ENCODE results near the gene CANT1. TPM values are rescaled to one million over a fixed set of nuclear protein-coding genes. Genes with fewer than 3 reads are reported as not detected.

Gene CANT1
- total and polyA plus RNA-seq, 9 of the 15 experiments (the other 6 are each of a cell fraction or from before 2014, with no cell fraction given), result 2.7 to 66.4 (median 22.5) TPM

- intact Hi-C loops (cut with micrococcal nuclease) (loop anchor here (2.0 kb wide), 1 partner anchor 56 kb away; no protein-coding TSS in a partner anchor), in situ Hi-C loops (cut with MboI) (no loop called here)
- Histone ChIP-seq H3K4me1 (replicated peaks in 1 of 2; ENCODE audit: control insufficient read depth in 2 of 2, insufficient read depth in 2 of 2, low read length in 2 of 2) (peaks cover 15 to 21% of the 10 kb centered on the region in 2 experiments), H3K9me3 (replicated peaks; ENCODE audit: control insufficient read depth, insufficient read depth, low read depth, low read length) (no peaks in the 10 kb centered on the region), H2AFZ (ENCODE audit: low read depth, low read length) (peak overlapping the region; percentile 74), H3K27me3 (ENCODE audit: control insufficient read depth in 2 of 2, insufficient read depth in 2 of 2, low read length in 2 of 2) (no peaks in the 10 kb centered on the region), H3K36me3 (ENCODE audit: control insufficient read depth, insufficient read depth, low read length) (peaks cover 21% of the 10 kb centered on the region; the same call in 1 of the 3 replicates), H3K79me2 (ENCODE audit: control insufficient read depth, insufficient read depth, low read length) (no peaks in the 10 kb centered on the region), H4K20me1 (replicated peaks; ENCODE audit: control insufficient read depth, insufficient read depth, low read length) (no peaks in the 10 kb centered on the region), H3K4me2 (ENCODE audit: insufficient read depth, low read length) (peak overlapping the region; percentile 72), H3K4me3 (peak overlapping the region; percentile 6; the same call in 1 of the 2 replicates), H3K27ac (ENCODE audit: extremely low read depth, low read depth, low read length) (peak overlapping the region; percentile 67), H3K9me1 (ENCODE audit: control insufficient read depth, insufficient read depth, low read length) (no peaks in the 10 kb centered on the region), H3K9ac (ENCODE audit: insufficient read depth in 1 of 2, low read depth in 2 of 2, low read length in 2 of 2) (peak overlapping the region; percentile 47 to 79; a peak in 3 of 4 replicates)
- BruUV-seq (replicated peaks), result TSS peak; percentile 84
- peak in 2 of 4 experiments; percentile 52 to 65 for DNase-seq (ENCODE audit: extremely low read depth in 1 of 4, low spot score in 3 of 4)
- peak; percentile 78 for ATAC-seq
- POLR2A ChIA-PET, result interaction anchor here (0.7 to 0.9 kb wide), 2 partner anchors 22 to 88 kb away, joined by 3 to 4 read pairs; partner anchors contain the start of gene ENGASE
- CTCF ChIA-PET (ENCODE audit: low intra/inter-chr PET ratio), result interaction anchor here (0.7 to 1.1 kb wide), 2 partner anchors 55 to 56 kb away, joined by 3 read pairs; no protein-coding TSS in a partner anchor
- 4% methylated on average over 15 of the region's 15 CpGs for WGBS (ENCODE audit: insufficient coverage, low coverage, missing lambda C conversion rate)
- FAIRE-seq, result no peak
- TF ChIP-seq AFF4 (CRISPR knock-in tag; IDR thresholded peaks at IDR 0.05) (no peak), HMBOX1 (IDR thresholded peaks at IDR 0.05) (no peak), ZNF253 (CRISPR knock-in tag; conservative IDR thresholded peaks at IDR 0.05) (no peak), ETS2 (tag; IDR thresholded peaks at IDR 0.05; ENCODE audit: borderline replicate concordance, poor library complexity, severe bottlenecking) (no peak), HMGXB4 (CRISPR knock-in tag; IDR thresholded peaks at IDR 0.05) (no peak), CCAR2 (IDR thresholded peaks at IDR 0.05; ENCODE audit: low read depth, low read length) (no peak), IRF2 (CRISPR knock-in tag; IDR thresholded peaks at IDR 0.05) (no peak), PCBP1 (IDR thresholded peaks at IDR 0.05; ENCODE audit: low read depth, low read length, poor library complexity, severe bottlenecking) (no peak), NFYB (IDR thresholded peaks at IDR 0.05; ENCODE audit: extremely low read depth, insufficient read length) (no peak), THAP12 (CRISPR knock-in tag; IDR thresholded peaks at IDR 0.05) (no peak), ZNF551 (CRISPR knock-in tag; IDR thresholded peaks at IDR 0.05) (no peak), MTA1 (IDR thresholded peaks at IDR 0.05; ENCODE audit: borderline replicate concordance) (no peak; the same call in 1 of the 2 replicates)
These were observed 22.8 kb downstream of the CANT1 start for GRCh38 chr17:78986649-78987328.
